Measurements from ENCODE around the gene ANKZF1. TPM values are rescaled to one million over a fixed set of nuclear protein-coding genes. Genes with fewer than 3 reads are reported as not detected.

ANKZF1 gene
- total RNA-seq, 4 donors from 2014 or later = 16.8 to 62.5 (median 52.7) TPM

- TF ChIP-seq, protein P1, sequence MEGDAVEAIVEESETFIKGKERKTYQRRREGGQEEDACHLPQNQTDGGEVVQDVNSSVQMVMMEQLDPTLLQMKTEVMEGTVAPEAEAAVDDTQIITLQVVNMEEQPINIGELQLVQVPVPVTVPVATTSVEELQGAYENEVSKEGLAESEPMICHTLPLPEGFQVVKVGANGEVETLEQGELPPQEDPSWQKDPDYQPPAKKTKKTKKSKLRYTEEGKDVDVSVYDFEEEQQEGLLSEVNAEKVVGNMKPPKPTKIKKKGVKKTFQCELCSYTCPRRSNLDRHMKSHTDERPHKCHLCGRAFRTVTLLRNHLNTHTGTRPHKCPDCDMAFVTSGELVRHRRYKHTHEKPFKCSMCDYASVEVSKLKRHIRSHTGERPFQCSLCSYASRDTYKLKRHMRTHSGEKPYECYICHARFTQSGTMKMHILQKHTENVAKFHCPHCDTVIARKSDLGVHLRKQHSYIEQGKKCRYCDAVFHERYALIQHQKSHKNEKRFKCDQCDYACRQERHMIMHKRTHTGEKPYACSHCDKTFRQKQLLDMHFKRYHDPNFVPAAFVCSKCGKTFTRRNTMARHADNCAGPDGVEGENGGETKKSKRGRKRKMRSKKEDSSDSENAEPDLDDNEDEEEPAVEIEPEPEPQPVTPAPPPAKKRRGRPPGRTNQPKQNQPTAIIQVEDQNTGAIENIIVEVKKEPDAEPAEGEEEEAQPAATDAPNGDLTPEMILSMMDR (IDR thresholded peaks at IDR 0.05; ENCODE audit: low read depth) = no peak
Measured at GRCh38 chr2:219186754-219187456, 42.7 kb upstream of the ANKZF1 start.

GRCh38 chr2:219197388-219197787 lies 32.2 kb upstream of the ANKZF1 start:
- TF ChIP-seq, protein P1 (IDR thresholded peaks at IDR 0.05; ENCODE audit: low read depth) = no peak

DNA sequence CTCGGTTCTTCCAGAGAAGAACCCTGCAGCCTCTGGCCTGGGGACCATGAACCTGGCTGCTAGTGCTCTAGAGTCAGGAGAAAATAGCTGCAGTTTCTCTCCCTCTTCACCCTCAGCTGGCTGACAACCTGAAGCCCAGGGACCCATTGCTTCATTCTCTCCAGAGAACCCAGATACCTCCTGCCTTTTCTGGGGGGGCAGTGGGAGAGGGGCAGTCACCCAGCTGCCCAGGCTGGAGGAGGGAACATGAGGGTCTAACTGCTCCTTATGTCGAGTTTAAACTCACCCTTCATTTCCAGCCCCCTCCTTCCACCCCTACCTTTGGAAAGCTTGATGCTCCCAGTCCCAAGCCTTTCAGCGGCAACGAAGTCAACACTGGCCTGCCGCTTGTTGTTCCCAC lies 30.6 kb upstream of the ANKZF1 start:
- TF ChIP-seq, protein P1 (IDR thresholded peaks at IDR 0.05; ENCODE audit: low read depth) = no peak

GRCh38 chr2:219199470-219200211 lies 30.0 kb upstream of the ANKZF1 start:
- TF ChIP-seq, protein P1 (IDR thresholded peaks at IDR 0.05; ENCODE audit: low read depth) = no peak

GRCh38 chr2:219204425-219205164 lies 25.0 kb upstream of the ANKZF1 start:
- TF ChIP-seq, protein P1 (IDR thresholded peaks at IDR 0.05; ENCODE audit: low read depth) = no peak

- TF ChIP-seq, protein P1 (IDR thresholded peaks at IDR 0.05; ENCODE audit: low read depth) = no peak
Measured at GRCh38 chr2:219205165-219205538, 24.5 kb upstream of the ANKZF1 start.

DNA sequence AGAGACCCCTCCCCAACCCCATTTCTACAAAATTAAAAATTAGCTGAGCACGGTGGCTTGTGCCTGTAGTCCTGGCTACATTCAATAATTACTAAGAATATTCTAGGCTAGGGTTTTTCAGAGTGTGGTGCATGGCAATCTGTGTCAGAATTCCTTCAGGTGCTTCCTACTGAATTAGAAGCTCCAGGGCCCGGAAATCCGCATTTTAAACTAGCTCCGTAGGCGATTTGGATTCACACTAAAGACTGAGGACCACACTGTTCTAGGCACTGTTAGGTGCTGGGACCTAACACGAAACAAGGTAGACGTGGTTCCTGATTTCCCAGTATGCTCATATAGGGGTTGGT lies 23.7 kb upstream of the ANKZF1 start:
- TF ChIP-seq, protein P1 (IDR thresholded peaks at IDR 0.05; ENCODE audit: low read depth) = no peak
